Measurements from ENCODE around the gene DRD2.

- no peak for TF ChIP-seq REST (IDR thresholded peaks at IDR 0.05)
- TF ChIP-seq CTCF (IDR thresholded peaks at IDR 0.05; ENCODE audit: low read depth, low read length, missing input control) = no peak
- TF ChIP-seq RAD21 (IDR thresholded peaks at IDR 0.05) = no peak
- no peak for TF ChIP-seq YY1 (IDR thresholded peaks at IDR 0.05)
- TF ChIP-seq MAX (IDR thresholded peaks at IDR 0.05) = no peak
- TF ChIP-seq JUND (IDR thresholded peaks at IDR 0.05) = no peak
Observed at GRCh38 chr11:113475160-113475761, at the start of gene DRD2.
